Chondrocyte (in vitro differentiated cells): ENCODE measurements around the gene NAV2. TPM values are rescaled to one million over a fixed set of nuclear protein-coding genes. Genes with fewer than 3 reads are reported as not detected.

ENCODE experiments used
- DNase-seq: peaks from one replicate; pipeline ENCODE4 v3.0.0; 2021; ENCODE audit warnings: mixed read lengths, low spot score
- H3K27ac Mint-ChIP-seq: one replicate; pipeline ENCODE4 v1.8.0; 2021; ENCODE audit warnings: mild to moderate bottlenecking, moderate library complexity, mixed read lengths; ENCODE audit not compliant: unreplicated experiment
- H3K27me3 Mint-ChIP-seq: 2 replicates; pipeline ENCODE4 v1.8.0; 2021; ENCODE audit warnings: low read depth, mixed read lengths
- H3K36me3 Mint-ChIP-seq: 2 replicates; pipeline ENCODE4 v1.8.0; 2021; ENCODE audit warnings: low read depth, mixed read lengths
- H3K4me1 Mint-ChIP-seq: 2 replicates; pipeline ENCODE4 v1.8.0; 2021; ENCODE audit warnings: low read depth, mild to moderate bottlenecking, mixed read lengths
- H3K4me3 Mint-ChIP-seq: one replicate; pipeline ENCODE4 v1.8.0; 2021; ENCODE audit warnings: mild to moderate bottlenecking, moderate library complexity, mixed read lengths; ENCODE audit not compliant: unreplicated experiment
- H3K9me3 Mint-ChIP-seq: 2 replicates; pipeline ENCODE4 v1.8.0; 2021; ENCODE audit warnings: low read depth, mixed read lengths
- CTCF ChIP-seq: fragments of 200-600 bp; sonication (generic); IDR thresholded peaks from 2 replicates; pipeline ENCODE4 v1.5.0; 2021; ENCODE audit warnings: antibody characterized with exemption, mild to moderate bottlenecking, moderate library complexity
- total RNA-seq: library from RNA; stranded (reverse); gene quantifications from 3 replicates; pipeline ENCODE4 v1.2.1, GENCODE V29; 2021

The NAV2 gene
- total RNA-seq, 1 donor from 2014 or later: 87.0 TPM

DNA sequence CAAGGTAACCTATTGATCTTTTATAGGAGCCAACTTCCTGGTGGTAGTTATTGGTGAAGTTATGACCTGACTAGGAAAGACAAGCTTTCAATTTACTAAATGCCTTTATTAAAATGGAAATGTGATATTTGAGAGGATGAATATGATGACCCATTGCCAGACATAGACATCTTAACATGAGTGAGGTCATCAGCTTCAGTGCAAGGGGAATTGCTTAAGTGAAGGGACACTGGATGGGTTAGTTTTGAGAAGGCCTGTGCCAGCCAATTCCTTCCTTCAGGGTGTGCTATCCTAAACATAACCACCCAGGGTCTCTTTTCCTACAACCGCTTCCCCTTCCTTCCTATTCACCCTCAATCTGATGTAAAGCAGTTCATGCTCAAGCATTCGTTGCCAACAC lies 21.5 kb downstream of the NAV2 start:
- no peaks in the 10 kb centered on the region for H3K27me3 Mint-ChIP-seq
- no peak for TF ChIP-seq CTCF
- H3K36me3 Mint-ChIP-seq: peaks cover 2% of the 10 kb centered on the region
- DNase-seq: no peak
- H3K9me3 Mint-ChIP-seq: no peaks in the 10 kb centered on the region
- H3K4me3 Mint-ChIP-seq: no peak overlapping the region
- no peak overlapping the region for H3K27ac Mint-ChIP-seq
- H3K4me1 Mint-ChIP-seq: peaks cover 36% of the 10 kb centered on the region

GRCh38 chr11:19735157-19735908 lies 22.7 kb downstream of the NAV2 start:
- peak; percentile 75 for TF ChIP-seq CTCF
- Mint-ChIP-seq H3K4me1 (peaks cover 43% of the 10 kb centered on the region), H3K9me3 (no peaks in the 10 kb centered on the region), H3K27ac (peak overlapping the region; percentile 35), H3K36me3 (peaks cover 2% of the 10 kb centered on the region), H3K27me3 (no peaks in the 10 kb centered on the region), H3K4me3 (no peak overlapping the region)
- no peak for DNase-seq

GRCh38 chr11:19735909-19736498 lies 23.4 kb downstream of the NAV2 start:
- Mint-ChIP-seq H3K36me3 (peaks cover 2% of the 10 kb centered on the region), H3K9me3 (no peaks in the 10 kb centered on the region), H3K4me3 (no peak overlapping the region), H3K27ac (peak overlapping the region; percentile 35), H3K4me1 (peaks cover 43% of the 10 kb centered on the region), H3K27me3 (no peaks in the 10 kb centered on the region)
- DNase-seq: no peak
- TF ChIP-seq CTCF: peak; percentile 18

- Mint-ChIP-seq H3K27me3 (no peaks in the 10 kb centered on the region), H3K27ac (no peak overlapping the region), H3K4me3 (no peak overlapping the region), H3K4me1 (peaks cover 43% of the 10 kb centered on the region), H3K36me3 (no peaks in the 10 kb centered on the region), H3K9me3 (no peaks in the 10 kb centered on the region)
- DNase-seq: no peak
- no peak for TF ChIP-seq CTCF
These were observed 24.2 kb downstream of the NAV2 start for GRCh38 chr11:19736831-19737230.

DNA sequence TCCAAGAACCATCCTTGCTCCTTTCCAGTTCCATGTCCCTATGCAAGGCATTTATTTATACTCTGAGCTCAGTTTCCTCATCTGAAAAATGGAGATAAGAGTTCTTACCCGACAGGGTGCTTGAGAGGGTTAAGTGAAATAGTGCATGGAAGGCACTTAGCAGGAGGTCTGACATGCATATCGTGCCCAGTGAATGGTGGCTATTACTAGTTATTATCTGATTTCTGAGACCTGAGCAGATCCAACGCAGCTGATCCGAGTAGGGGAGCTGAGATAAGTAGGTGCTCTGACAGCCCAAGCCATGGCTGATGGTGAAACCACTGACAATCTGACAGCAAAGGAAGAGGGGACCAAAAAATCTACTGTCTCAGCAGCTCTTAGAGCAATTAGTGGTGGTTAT lies 24.9 kb downstream of the NAV2 start:
- no peaks in the 10 kb centered on the region for H3K9me3 Mint-ChIP-seq
- H3K4me3 Mint-ChIP-seq: no peak overlapping the region
- no peak for TF ChIP-seq CTCF
- no peak overlapping the region for H3K27ac Mint-ChIP-seq
- DNase-seq: no peak
- no peaks in the 10 kb centered on the region for H3K36me3 Mint-ChIP-seq
- H3K27me3 Mint-ChIP-seq: no peaks in the 10 kb centered on the region
- peaks cover 43% of the 10 kb centered on the region for H3K4me1 Mint-ChIP-seq
